ENCODE measurements around the gene AARS1.
"Not testable (repeated sequence)": the region's sequence is repeated elsewhere in the genome, so short reads cannot be mapped to it uniquely, and the experiment has no call there.

Gene AARS1

GRCh38 chr16:70223216-70223615 lies 66.1 kb downstream of the AARS1 start:
- not testable (repeated sequence) for DNase-seq

- not testable (repeated sequence) for DNase-seq
These were observed 66.7 kb downstream of the AARS1 start for GRCh38 chr16:70222574-70222973.

- DNase-seq: not testable (repeated sequence)
These were observed 70.7 kb downstream of the AARS1 start for GRCh38 chr16:70218586-70218985.

GRCh38 chr16:70206382-70206781 lies 82.9 kb downstream of the AARS1 start:
- DNase-seq: not testable (repeated sequence)

GRCh38 chr16:70204668-70205405 lies 84.5 kb downstream of the AARS1 start:
- not testable (repeated sequence) for DNase-seq

GRCh38 chr16:70204010-70204409 lies 85.3 kb downstream of the AARS1 start:
- not testable (repeated sequence) for DNase-seq

GRCh38 chr16:70203508-70203907 lies 85.8 kb downstream of the AARS1 start:
- not testable (repeated sequence) for DNase-seq
